WTC11 (cell line): ENCODE data around the gene ZSCAN21. TPM values are rescaled to one million over a fixed set of nuclear protein-coding genes. Genes with fewer than 3 reads are reported as not detected.

ENCODE experiments used
- ATAC-seq: fragments of 200-7000 bp; cut with Tn5 transposase; 2 replicates; pipeline ENCODE4 v1.10.0; 2021; ENCODE audit warnings: mild to moderate bottlenecking, moderate library complexity
- CTCF ChIA-PET: fragments of 300-600 bp; sonication (Branson Sonifier 250); formaldehyde crosslinking; loops from one replicate; lab custom pipeline; 2021; ENCODE audit warnings: antibody characterized with exemption; lab: Charles Lee
- POLR2A ChIA-PET: fragments of 350-600 bp; sonication (Branson Sonifier 250); formaldehyde crosslinking; loops from one replicate; lab custom pipeline; 2021; ENCODE audit warnings: antibody characterized with exemption; lab: Charles Lee
- DNase-seq: peaks from one replicate; pipeline ENCODE4 v3.0.0; 2021; ENCODE audit warnings: low spot score
- H3K27ac Mint-ChIP-seq: 2 replicates; pipeline ENCODE4 v1.8.0; 2021; ENCODE audit warnings: mixed read lengths
- H3K27me3 Mint-ChIP-seq: 2 replicates; pipeline ENCODE4 v1.8.0; 2021; ENCODE audit warnings: low read depth, mild to moderate bottlenecking, moderate library complexity, mixed read lengths
- H3K36me3 Mint-ChIP-seq: 2 replicates; pipeline ENCODE4 v1.8.0; 2021; ENCODE audit warnings: mixed read lengths
- H3K4me1 Mint-ChIP-seq: 2 replicates; pipeline ENCODE4 v1.8.0; 2022; ENCODE audit warnings: mixed read lengths
- H3K4me3 Mint-ChIP-seq: 2 replicates; pipeline ENCODE4 v1.8.0; 2021; ENCODE audit warnings: mild to moderate bottlenecking, moderate library complexity, mixed read lengths
- H3K9me3 Mint-ChIP-seq: 2 replicates; pipeline ENCODE4 v1.8.0; 2021; ENCODE audit warnings: mixed read lengths
- ARID4B ChIP-seq: sonication (generic); formaldehyde crosslinking; IDR thresholded peaks from 2 replicates; pipeline ENCODE4 v1.8.0; 2023; ENCODE audit warnings: missing genetic modification reagents, mild to moderate bottlenecking, borderline replicate concordance
- ATF6 ChIP-seq: sonication (generic); formaldehyde crosslinking; IDR thresholded peaks from 2 replicates; pipeline ENCODE4 v1.8.1; 2023; ENCODE audit warnings: mild to moderate bottlenecking, missing genetic modification reagents
- CREM ChIP-seq: sonication (generic); formaldehyde crosslinking; IDR thresholded peaks from 2 replicates; pipeline ENCODE4 v1.8.1; 2022; ENCODE audit warnings: mild to moderate bottlenecking, missing genetic modification reagents, moderate library complexity
- ERG ChIP-seq: fragments of 250-450 bp; sonication (Bioruptor Pico); IDR thresholded peaks from 2 replicates; pipeline ENCODE4 v1.8.0; 2021; ENCODE audit warnings: mild to moderate bottlenecking
- FOXP1 ChIP-seq: sonication (generic); formaldehyde crosslinking; IDR thresholded peaks from 2 replicates; pipeline ENCODE4 v1.8.0; 2022; ENCODE audit warnings: missing genetic modification reagents, mild to moderate bottlenecking, moderate library complexity, borderline replicate concordance
- GABPB1 ChIP-seq: sonication (generic); formaldehyde crosslinking; IDR thresholded peaks from 2 replicates; pipeline ENCODE4 v1.8.1; 2023; ENCODE audit warnings: mild to moderate bottlenecking, missing genetic modification reagents
- GTF2I ChIP-seq: fragments of 250-450 bp; sonication (Bioruptor Pico); conservative IDR thresholded peaks from 2 replicates; pipeline ENCODE4 v1.4.0; 2021; ENCODE audit warnings: mild to moderate bottlenecking
- JAZF1 ChIP-seq: fragments of 250-450 bp; sonication (Bioruptor Pico); IDR thresholded peaks from 2 replicates; pipeline ENCODE4 v1.9.0; 2021; ENCODE audit warnings: moderate library complexity, mild to moderate bottlenecking, inconsistent platforms
- NR1H2 ChIP-seq: sonication (generic); formaldehyde crosslinking; IDR thresholded peaks from 2 replicates; pipeline ENCODE4 v1.9.0; 2021; ENCODE audit warnings: mild to moderate bottlenecking, moderate library complexity, missing genetic modification reagents
- RORB ChIP-seq: fragments of 250-450 bp; sonication (Bioruptor Pico); IDR thresholded peaks from 2 replicates; pipeline ENCODE4 v1.9.0; 2021; ENCODE audit warnings: mild to moderate bottlenecking
- SMAD4 ChIP-seq: sonication (generic); formaldehyde crosslinking; IDR thresholded peaks from 2 replicates; pipeline ENCODE4 v1.8.0; 2022; ENCODE audit warnings: mild to moderate bottlenecking, missing genetic modification reagents
- STAT6 ChIP-seq: sonication (generic); formaldehyde crosslinking; conservative IDR thresholded peaks from 2 replicates; pipeline ENCODE4 v1.8.1; 2023; ENCODE audit warnings: mild to moderate bottlenecking, low read depth, missing genetic modification reagents, moderate library complexity
- TP53 ChIP-seq: sonication (generic); formaldehyde crosslinking; IDR thresholded peaks from 2 replicates; pipeline ENCODE4 v1.8.1; 2023; ENCODE audit warnings: mild to moderate bottlenecking, missing genetic modification reagents
- USF1 ChIP-seq: sonication (generic); formaldehyde crosslinking; IDR thresholded peaks from 2 replicates; pipeline ENCODE4 v1.8.0; 2022; ENCODE audit warnings: mild to moderate bottlenecking, missing genetic modification reagents
- ZBTB21 ChIP-seq: sonication (generic); formaldehyde crosslinking; IDR thresholded peaks from 2 replicates; pipeline ENCODE4 v1.8.1; 2023; ENCODE audit warnings: mild to moderate bottlenecking, missing genetic modification reagents, borderline replicate concordance
- ZBTB43 ChIP-seq: sonication (generic); formaldehyde crosslinking; IDR thresholded peaks from 2 replicates; pipeline ENCODE4 v1.8.1; 2023; ENCODE audit warnings: mild to moderate bottlenecking, missing genetic modification reagents
- ZNF317 ChIP-seq: sonication (generic); formaldehyde crosslinking; IDR thresholded peaks from 2 replicates; pipeline ENCODE4 v1.8.1; 2023; ENCODE audit warnings: low read depth, mild to moderate bottlenecking, moderate library complexity, missing genetic modification reagents, borderline replicate concordance
- ZSCAN18 ChIP-seq: fragments of 250-450 bp; sonication (Bioruptor Pico); IDR thresholded peaks from 2 replicates; pipeline ENCODE4 v2.1.2; 2022; ENCODE audit warnings: mild to moderate bottlenecking, moderate library complexity
- total RNA-seq: library from RNA; stranded (reverse); gene quantifications from 3 replicates; pipeline ENCODE4 v1.2.3, GENCODE V29; 2021

Gene ZSCAN21
- total RNA-seq, 1 experiment from 2014 or later: 25.5 TPM

GRCh38 chr7:100107125-100107737, 57.7 kb downstream of the ZSCAN21 start:
- no peaks in the 10 kb centered on the region for H3K27me3 Mint-ChIP-seq
- no peaks in the 10 kb centered on the region for H3K9me3 Mint-ChIP-seq
- POLR2A ChIA-PET: no interaction called here
- CTCF ChIA-PET: interaction anchor here (1.9 kb wide), 1 partner anchor 24 kb away, joined by 7 read pairs; no protein-coding TSS in a partner anchor
- no peak overlapping the region for H3K27ac Mint-ChIP-seq
- no peak for DNase-seq
- H3K4me1 Mint-ChIP-seq: peaks cover 5% of the 10 kb centered on the region
- peaks cover 51% of the 10 kb centered on the region for H3K36me3 Mint-ChIP-seq
- H3K4me3 Mint-ChIP-seq: no peak overlapping the region
- TF ChIP-seq GTF2I (no peak), FOXP1 (CRISPR knock-in tag) (no peak), ZSCAN18 (no peak), STAT6 (CRISPR knock-in tag) (no peak), NR1H2 (CRISPR knock-in tag) (no peak), CREM (CRISPR knock-in tag) (no peak), ZBTB21 (CRISPR knock-in tag) (no peak), ZBTB43 (CRISPR knock-in tag) (no peak), RORB (no peak), TP53 (CRISPR knock-in tag) (no peak), USF1 (CRISPR knock-in tag) (no peak), ZNF317 (CRISPR knock-in tag) (no peak), ATF6 (CRISPR knock-in tag) (no peak)
- ATAC-seq: no peak

GRCh38 chr7:100107890-100108289, 58.3 kb downstream of the ZSCAN21 start:
- Mint-ChIP-seq H3K4me3 (no peak overlapping the region), H3K27ac (no peak overlapping the region; the same call in 1 of the 2 replicates), H3K4me1 (no peaks in the 10 kb centered on the region; the same call in 1 of the 2 replicates), H3K36me3 (peaks cover 57% of the 10 kb centered on the region), H3K9me3 (no peaks in the 10 kb centered on the region), H3K27me3 (no peaks in the 10 kb centered on the region)
- ChIA-PET POLR2A (no interaction called here), CTCF (no interaction called here)
- ATAC-seq (no peak), DNase-seq (no peak)
- TF ChIP-seq ERG (CRISPR knock-in tag) (no peak), SMAD4 (CRISPR knock-in tag) (no peak), GABPB1 (CRISPR knock-in tag) (no peak), ARID4B (CRISPR knock-in tag) (no peak), STAT6 (CRISPR knock-in tag) (no peak), JAZF1 (CRISPR knock-in tag) (no peak)
